Right cardiac atrium (tissue), 5 donors: Measurements from ENCODE around the gene LRFN3. TPM values are rescaled to one million over a fixed set of nuclear protein-coding genes. Genes with fewer than 3 reads are reported as not detected.

Experiments
- ATAC-seq, 2 donors: fragments of 200-7000 bp; cut with Tn5 transposase; one replicate each; pipeline versions ENCODE4 v1.8.0 to v1.9.1; 2020; ENCODE audit warnings: moderate library complexity in 2 of 2, mild to moderate bottlenecking in 1 of 2
- DNase-seq, 3 donors: peaks; one replicate each; pipeline ENCODE4 v3.0.0-alpha.2; 2020
- H3K27ac ChIP-seq: one replicate; pipeline ENCODE4 v1.5.1; 2013; ENCODE audit warnings: mild to moderate bottlenecking, low read length, control low read depth, moderate library complexity
- H3K27me3 ChIP-seq: one replicate; pipeline ENCODE4 v1.6.1; 2013; ENCODE audit not compliant: control insufficient read depth, insufficient read depth
- H3K4me1 ChIP-seq: one replicate; pipeline ENCODE4 v1.6.1; 2013; ENCODE audit warnings: low read length; ENCODE audit not compliant: control insufficient read depth, insufficient read depth
- H3K4me3 ChIP-seq: one replicate; pipeline ENCODE4 v1.5.1; 2013; ENCODE audit warnings: low read length, control low read depth
- H3K9me3 ChIP-seq: one replicate; pipeline ENCODE4 v1.6.1; 2013; ENCODE audit warnings: low read length; ENCODE audit not compliant: control insufficient read depth
- WGBS: extraction: QIAGEN DNeasy Blood & Tissue Kit; methylation state at CpG from one replicate; pipeline ENCODE4 v1.1.7; 2013; 5-methylcytosine and 5-hydroxymethylcytosine counted together
- intact Hi-C, 4 donors: fragments of 100-400 bp; cut with DNase I; formaldehyde crosslinking; loops; one replicate each; pipeline versions ENCODE4 v1.11.0 to v1.14.0; 2022 to 2023
- polyA plus RNA-seq: library from polyadenylated mRNA; stranded (reverse); fragments of 200-250 nt; gene quantifications from one replicate; pipeline ENCODE4 v1.2.3, GENCODE V29; 2013
- total RNA-seq, 4 donors: library from RNA; stranded (reverse); fragmentation: NEBNext Ultra II Directional; extraction: Animal tissue kit (Norgen Biotek cat#: 25700); gene quantifications; one replicate each; pipeline ENCODE4 v1.2.1, GENCODE V29; 2021
- donor health status: healthy with polysubstance abuse.
- donor health status: DM: no; HTN: yes; CAD: no.
- donor health status: DM: no; HTN: no; CAD: no.
- donor health status: DM: no; HTN: yes; CAD: no; lungs with severe emphysema.
- donor health status: DM: yes; HTN: yes; CAD: no.

LRFN3 gene
- total and polyA plus RNA-seq, 5 donors: 8.2 to 10.8 (median 8.4) TPM

- WGBS: 31% methylated on average over 15 of the region's 15 CpGs
- ATAC-seq: no peak
Measured at GRCh38 chr19:35958660-35959039, 22.5 kb downstream of the LRFN3 start.

GRCh38 chr19:35959040-35959967 is 23.1 kb downstream of the LRFN3 start:
- Histone ChIP-seq H3K27ac (no peak overlapping the region), H3K9me3 (no peaks in the 10 kb centered on the region), H3K4me1 (no peaks in the 10 kb centered on the region), H3K4me3 (no peak overlapping the region), H3K27me3 (no peaks in the 10 kb centered on the region)
- ATAC-seq (peak; percentile 52 to 82), DNase-seq (peak in 2 of 3 donors; percentile 74 to 77)
- intact Hi-C loops: no loop called here
- 13% methylated on average over 97 of the region's 97 CpGs for WGBS

More at GRCh38 chr19:35958660-35959039, 22.5 kb downstream of the LRFN3 start:
- intact Hi-C loops: no loop called here
- Histone ChIP-seq H3K27me3 (no peaks in the 10 kb centered on the region), H3K4me1 (no peaks in the 10 kb centered on the region), H3K9me3 (no peaks in the 10 kb centered on the region), H3K27ac (no peak overlapping the region), H3K4me3 (no peak overlapping the region)
- DNase-seq: no peak

- DNase-seq (no peak), ATAC-seq (no peak)
- Histone ChIP-seq H3K4me1 (no peaks in the 10 kb centered on the region), H3K27me3 (no peaks in the 10 kb centered on the region), H3K4me3 (no peak overlapping the region), H3K27ac (no peak overlapping the region), H3K9me3 (no peaks in the 10 kb centered on the region)
- intact Hi-C loops: no loop called here
- WGBS: 35% methylated on average over 20 of the region's 20 CpGs
Measured at GRCh38 chr19:35959968-35960320, 23.8 kb downstream of the LRFN3 start.

GRCh38 chr19:35960432-35960972 is 24.3 kb downstream of the LRFN3 start:
- whole genome bisulfite sequencing: 81% methylated on average over 7 of the region's 7 CpGs
- intact Hi-C loops: no loop called here
- no peaks in the 10 kb centered on the region for H3K27me3 ChIP-seq

GRCh38 chr19:35963514-35963913 is 27.3 kb downstream of the LRFN3 start:
- H3K4me1 ChIP-seq: no peaks in the 10 kb centered on the region
- no peak overlapping the region for H3K27ac ChIP-seq
- peak in 1 of 2 donors; percentile 43 for ATAC-seq
- DNase-seq: no peak
- H3K4me3 ChIP-seq: no peak overlapping the region
- WGBS: under 1% methylated on average over 9 of the region's 9 CpGs
- no peaks in the 10 kb centered on the region for H3K27me3 ChIP-seq
- no peaks in the 10 kb centered on the region for H3K9me3 ChIP-seq
- intact Hi-C loops: no loop called here

More at GRCh38 chr19:35960432-35960972, 24.3 kb downstream of the LRFN3 start:
- Histone ChIP-seq H3K4me1 (no peaks in the 10 kb centered on the region), H3K27ac (no peak overlapping the region), H3K9me3 (no peaks in the 10 kb centered on the region), H3K4me3 (no peak overlapping the region)
- ATAC-seq (no peak), DNase-seq (no peak)

- no peak for ATAC-seq
- H3K4me3 ChIP-seq: no peak overlapping the region
- no peak for DNase-seq
- no peaks in the 10 kb centered on the region for H3K27me3 ChIP-seq
- H3K4me1 ChIP-seq: no peaks in the 10 kb centered on the region
- H3K27ac ChIP-seq: no peak overlapping the region
- intact Hi-C loops: no loop called here
- WGBS: 74% methylated on average over 3 of the region's 3 CpGs
- H3K9me3 ChIP-seq: no peaks in the 10 kb centered on the region
Measured at GRCh38 chr19:35966771-35967170, 30.6 kb downstream of the LRFN3 start.

GRCh38 chr19:35973487-35973886 is 37.3 kb downstream of the LRFN3 start:
- Histone ChIP-seq H3K4me3 (no peak overlapping the region), H3K27me3 (no peaks in the 10 kb centered on the region), H3K4me1 (no peaks in the 10 kb centered on the region), H3K27ac (no peak overlapping the region), H3K9me3 (no peaks in the 10 kb centered on the region)
- ATAC-seq (no peak), DNase-seq (no peak)
- intact Hi-C loops: no loop called here
- 42% methylated on average over 8 of the region's 8 CpGs for WGBS

- Histone ChIP-seq H3K4me3 (no peak overlapping the region), H3K27ac (no peak overlapping the region), H3K9me3 (no peaks in the 10 kb centered on the region), H3K27me3 (no peaks in the 10 kb centered on the region), H3K4me1 (no peaks in the 10 kb centered on the region)
- ATAC-seq: no peak
- intact Hi-C loops: no loop called here
- DNase-seq: no peak
- WGBS: 32% methylated on average over 5 of the region's 5 CpGs
Measured at GRCh38 chr19:35975608-35976214, 39.5 kb downstream of the LRFN3 start.

- Histone ChIP-seq H3K4me3 (no peak overlapping the region), H3K4me1 (no peaks in the 10 kb centered on the region), H3K27me3 (no peaks in the 10 kb centered on the region), H3K27ac (no peak overlapping the region), H3K9me3 (no peaks in the 10 kb centered on the region)
- ATAC-seq (no peak), DNase-seq (no peak)
- intact Hi-C loops: no loop called here
- 52% methylated on average over 14 of the region's 14 CpGs for WGBS
Measured at GRCh38 chr19:35977446-35978222, 41.5 kb downstream of the LRFN3 start.

- Histone ChIP-seq H3K27ac (no peak overlapping the region), H3K27me3 (no peaks in the 10 kb centered on the region), H3K4me1 (no peaks in the 10 kb centered on the region), H3K9me3 (no peaks in the 10 kb centered on the region), H3K4me3 (no peak overlapping the region)
- no peak for ATAC-seq
- WGBS: 44% methylated on average over 5 of the region's 5 CpGs
- DNase-seq: no peak
- intact Hi-C loops: no loop called here
Measured at GRCh38 chr19:35978271-35978670, 42.1 kb downstream of the LRFN3 start.
